CD4-positive, alpha-beta T cell (primary cell): ENCODE measurements around the gene SMC6. TPM values are rescaled to one million over a fixed set of nuclear protein-coding genes. Genes with fewer than 3 reads are reported as not detected.

Experiments used
- ATAC-seq: fragments of 200-7000 bp; cut with Tn5 transposase; one replicate; pipeline ENCODE4 v1.10.0; 2022; ENCODE audit warnings: mild to moderate bottlenecking; ENCODE audit not compliant: poor library complexity
- CTCF ChIA-PET: fragments of 350-600 bp; sonication (Branson Sonifier 250); formaldehyde crosslinking; loops from one replicate; lab custom pipeline; 2021; ENCODE audit warnings: antibody characterized with exemption, inconsistent platforms; lab: Charles Lee
- POLR2A ChIA-PET: fragments of 350-600 bp; sonication (Branson Sonifier 250); formaldehyde crosslinking; loops from one replicate; lab custom pipeline; 2021; ENCODE audit warnings: antibody characterized with exemption, inconsistent platforms; lab: Charles Lee
- DNase-seq, 14 experiments: peaks; one replicate each; pipeline ENCODE4 v3.0.0-alpha.2; 2013 to 2020; ENCODE audit warnings: mixed read lengths in 2 of 14
- H3K27ac ChIP-seq, 2 donors: one replicate each; pipeline versions ENCODE4 v1.5.1 to v1.7.0; 2013; ENCODE audit warnings: low read length in 2 of 2, low read depth in 1 of 2, mild to moderate bottlenecking in 1 of 2
- H3K27me3 ChIP-seq, 2 experiments: 1 replicate in 1 of 2; 2 replicates in 1 of 2; pipeline versions ENCODE4 v1.6.1 to v1.7.0; 2013; ENCODE audit warnings: low read length in 2 of 2, control low read depth in 1 of 2, mild to moderate bottlenecking in 1 of 2, moderate library complexity in 1 of 2; ENCODE audit not compliant: insufficient read depth in 2 of 2, control insufficient read depth in 1 of 2
- H3K36me3 ChIP-seq: one replicate; pipeline ENCODE4 v1.6.1; 2013; ENCODE audit warnings: low read length, control low read depth; ENCODE audit not compliant: insufficient read depth
- H3K4me1 ChIP-seq: one replicate; pipeline ENCODE4 v1.6.1; 2013; ENCODE audit warnings: low read length, control low read depth; ENCODE audit not compliant: insufficient read depth
- H3K4me3 ChIP-seq: one replicate; pipeline ENCODE4 v1.5.1; 2013; ENCODE audit warnings: mild to moderate bottlenecking, low read length, moderate library complexity
- H3K9me3 ChIP-seq, 2 experiments: 1 replicate in 1 of 2; 2 replicates in 1 of 2; pipeline versions ENCODE4 v1.6.1 to v1.7.0; 2013; ENCODE audit warnings: low read length in 2 of 2, mild to moderate bottlenecking in 2 of 2, control low read depth in 1 of 2, moderate library complexity in 1 of 2; ENCODE audit not compliant: control insufficient read depth in 1 of 2, insufficient read depth in 1 of 2
- H3K27ac Mint-ChIP-seq: one replicate; pipeline ENCODE4 v1.8.0; 2020; ENCODE audit warnings: mixed read lengths
- H3K27me3 Mint-ChIP-seq: one replicate; pipeline ENCODE4 v1.8.0; 2021; ENCODE audit warnings: mixed read lengths
- H3K36me3 Mint-ChIP-seq: one replicate; pipeline ENCODE4 v1.8.0; 2021; ENCODE audit warnings: low read depth, mixed read lengths
- H3K4me1 Mint-ChIP-seq: one replicate; pipeline ENCODE4 v1.8.0; 2021; ENCODE audit warnings: low read depth, mixed read lengths
- H3K4me3 Mint-ChIP-seq: one replicate; pipeline ENCODE4 v1.8.0; 2020; ENCODE audit warnings: mild to moderate bottlenecking, mixed read lengths
- H3K9me3 Mint-ChIP-seq: one replicate; pipeline ENCODE4 v1.8.0; 2020; ENCODE audit warnings: mixed read lengths
- CTCF ChIP-seq: fragments of 200-600 bp; IDR thresholded peaks from one replicate; pipeline ENCODE4 v1.8.0; 2022; ENCODE audit warnings: antibody characterized with exemption, mild to moderate bottlenecking
- intact Hi-C, 2 experiments: fragments of 100-400 bp; cut with DNase I in 1 of 2; cut with micrococcal nuclease in 1 of 2; formaldehyde crosslinking; loops; one replicate each; pipeline versions ENCODE4 v1.15.1 to v1.9.0; 2023 to 2025; cut with DNase I, micrococcal nuclease
- total RNA-seq, 174 experiments: library from RNA in 2 of 174; stranded (reverse) in 2 of 174; gene quantifications; one replicate each; pipeline ENCODE4 v1.2.3 and lab custom pipeline; 2021 to 2026

The SMC6 gene
- total RNA-seq, 2 experiments from 2014 or later: 7.1 to 7.8 TPM

GRCh38 chr2:17646081-17646554 lies 107.5 kb downstream of the SMC6 start:
- Mint-ChIP-seq H3K36me3 (no peaks in the 10 kb centered on the region), H3K4me3 (no peak overlapping the region), H3K9me3 (no peaks in the 10 kb centered on the region), H3K27ac (no peak overlapping the region), H3K4me1 (no peaks in the 10 kb centered on the region), H3K27me3 (no peaks in the 10 kb centered on the region)
- Histone ChIP-seq H3K27me3 (no peaks in the 10 kb centered on the region), H3K36me3 (no peaks in the 10 kb centered on the region), H3K9me3 (no peaks in the 10 kb centered on the region), H3K4me1 (no peaks in the 10 kb centered on the region), H3K27ac (no peak overlapping the region), H3K4me3 (no peak overlapping the region)
- ChIA-PET CTCF (interaction anchor here (0.9 to 1.7 kb wide), 6 partner anchors 9 to 535 kb away, joined by 3 to 13 read pairs (median 7); no protein-coding TSS in a partner anchor), POLR2A (interaction anchor here (1.3 kb wide), 1 partner anchor 25 kb away, joined by 3 read pairs; no protein-coding TSS in a partner anchor)
- ATAC-seq: peak; percentile 52
- peak in 9 of 14 experiments; percentile 6 to 66 (median 24) for DNase-seq
- peak; percentile 78 for TF ChIP-seq CTCF
- intact Hi-C loops: loop anchor here (1.0 to 10.0 kb wide), 2 partner anchors 25 to 529 kb away; no protein-coding TSS in a partner anchor

GRCh38 chr2:17644997-17645720 lies 108.5 kb downstream of the SMC6 start:
- no peak overlapping the region for H3K27ac Mint-ChIP-seq
- POLR2A ChIA-PET: interaction anchor here (1.3 kb wide), 1 partner anchor 26 kb away, joined by 3 read pairs; no protein-coding TSS in a partner anchor

More at GRCh38 chr2:17644997-17645720, 108.5 kb downstream of the SMC6 start:
- DNase-seq (no peak), ATAC-seq (no peak)
- no peak overlapping the region for H3K4me3 Mint-ChIP-seq
- Histone ChIP-seq H3K27me3 (no peaks in the 10 kb centered on the region), H3K9me3 (no peaks in the 10 kb centered on the region), H3K27ac (no peak overlapping the region), H3K36me3 (no peaks in the 10 kb centered on the region), H3K4me1 (no peaks in the 10 kb centered on the region), H3K4me3 (no peak overlapping the region)
- no peak for TF ChIP-seq CTCF
- H3K36me3 Mint-ChIP-seq: no peaks in the 10 kb centered on the region
- CTCF ChIA-PET: interaction anchor here (1.0 to 1.7 kb wide), 5 partner anchors 10 to 536 kb away, joined by 3 to 13 read pairs (median 9); no protein-coding TSS in a partner anchor
- H3K9me3 Mint-ChIP-seq: no peaks in the 10 kb centered on the region
- intact Hi-C loops: loop anchor here in 1 of 2 experiments (5.0 to 10.0 kb wide), 2 partner anchors 530 to 732 kb away; no protein-coding TSS in a partner anchor
- H3K4me1 Mint-ChIP-seq: no peaks in the 10 kb centered on the region
- no peaks in the 10 kb centered on the region for H3K27me3 Mint-ChIP-seq
